Ectodermal cell (in vitro differentiated cells): ENCODE data around the gene TBCA.

Experiments used
- H3K27ac ChIP-seq: 2 replicates; pipeline ENCODE4 v1.7.0; 2013; ENCODE audit warnings: mild to moderate bottlenecking, low read depth, low read length; ENCODE audit not compliant: insufficient read depth, poor library complexity, severe bottlenecking
- H3K27me3 ChIP-seq: 2 replicates; pipeline ENCODE4 v1.7.0; 2013; ENCODE audit warnings: mild to moderate bottlenecking, low read length; ENCODE audit not compliant: insufficient read depth, control insufficient read depth, poor library complexity, severe bottlenecking
- H3K36me3 ChIP-seq: one replicate; pipeline ENCODE4 v1.7.0; 2013; ENCODE audit warnings: low read length; ENCODE audit not compliant: control insufficient read depth, insufficient read depth
- H3K4me1 ChIP-seq: one replicate; pipeline ENCODE4 v1.7.0; 2013; ENCODE audit warnings: low read length; ENCODE audit not compliant: control insufficient read depth, insufficient read depth
- H3K4me3 ChIP-seq: 2 replicates; pipeline ENCODE4 v1.7.0; 2013; ENCODE audit warnings: low read depth, low read length, control low read depth; ENCODE audit not compliant: insufficient read depth
- H3K9me3 ChIP-seq: 2 replicates; pipeline ENCODE4 v1.7.0; 2013; ENCODE audit warnings: mild to moderate bottlenecking, low read length, moderate library complexity; ENCODE audit not compliant: control insufficient read depth
- WGBS, 2 experiments: methylation state at CpG; one replicate each; pipeline ENCODE4 v1.1.7; 2013; ENCODE audit warnings: missing lambda C conversion rate in 2 of 2; 5-methylcytosine and 5-hydroxymethylcytosine counted together

The TBCA gene

DNA sequence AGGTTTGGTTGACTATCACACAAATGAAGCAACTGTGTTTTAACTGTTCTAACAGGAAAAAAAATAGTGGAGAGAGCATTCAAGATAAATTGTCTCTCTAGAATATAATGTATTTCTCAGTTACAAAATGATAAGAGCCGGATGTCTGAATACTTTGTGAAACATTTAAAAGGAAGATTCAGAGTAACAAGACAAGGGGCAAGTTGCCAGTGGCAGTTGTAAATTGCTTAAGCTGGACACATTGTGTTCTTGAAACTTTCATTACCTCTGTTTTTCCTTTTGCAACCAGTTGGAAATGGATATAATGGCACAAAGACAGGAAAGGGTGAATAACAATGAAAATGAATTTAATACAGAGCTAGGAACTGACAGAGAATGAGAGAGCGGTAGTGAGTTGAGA lies 15.2 kb upstream of the TBCA start:
- no peaks in the 10 kb centered on the region for H3K27me3 ChIP-seq
- no peaks in the 10 kb centered on the region for H3K36me3 ChIP-seq
- no peaks in the 10 kb centered on the region for H3K9me3 ChIP-seq
- H3K4me1 ChIP-seq: no peaks in the 10 kb centered on the region
- no peak overlapping the region for H3K27ac ChIP-seq
- no peak overlapping the region for H3K4me3 ChIP-seq
- WGBS, 2 experiments: 88 to 99% methylated on average over 2 of the region's 2 CpGs

DNA sequence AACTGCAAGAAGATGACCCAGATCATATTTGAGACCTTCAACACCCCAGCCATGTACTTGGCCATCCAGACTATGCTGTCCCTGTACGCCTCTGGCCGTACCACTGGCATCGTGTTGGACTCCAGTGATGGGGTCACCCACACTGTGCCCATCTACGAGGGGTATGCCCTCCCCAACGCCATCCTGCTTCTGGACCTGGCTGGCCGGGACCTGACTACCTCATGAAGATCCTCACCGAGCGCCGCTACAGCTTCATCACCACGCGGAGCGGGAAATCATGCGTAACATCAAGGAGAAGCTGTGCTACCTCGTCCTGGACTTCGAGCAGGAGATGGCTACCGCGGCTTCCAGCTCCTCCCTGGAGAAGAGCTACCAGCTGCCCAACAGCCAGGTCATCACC lies 9.1 kb upstream of the TBCA start:
- 96% methylated on average over 17 of the region's 17 CpGs for WGBS, 2 experiments
- no peaks in the 10 kb centered on the region for H3K27me3 ChIP-seq
- no peaks in the 10 kb centered on the region for H3K9me3 ChIP-seq
- H3K4me1 ChIP-seq: no peaks in the 10 kb centered on the region
- H3K27ac ChIP-seq: no peak overlapping the region
- H3K36me3 ChIP-seq: no peaks in the 10 kb centered on the region
- no peak overlapping the region for H3K4me3 ChIP-seq

- no peak overlapping the region for H3K4me3 ChIP-seq
- H3K27me3 ChIP-seq: no peaks in the 10 kb centered on the region
- no peaks in the 10 kb centered on the region for H3K9me3 ChIP-seq
- H3K36me3 ChIP-seq: no peaks in the 10 kb centered on the region
- H3K27ac ChIP-seq: no peak overlapping the region
- 93 to 94% methylated on average over 21 of the region's 21 CpGs for WGBS, 2 experiments
- no peaks in the 10 kb centered on the region for H3K4me1 ChIP-seq
Observed at GRCh38 chr5:77784735-77785134, 8.6 kb upstream of the TBCA start.

DNA sequence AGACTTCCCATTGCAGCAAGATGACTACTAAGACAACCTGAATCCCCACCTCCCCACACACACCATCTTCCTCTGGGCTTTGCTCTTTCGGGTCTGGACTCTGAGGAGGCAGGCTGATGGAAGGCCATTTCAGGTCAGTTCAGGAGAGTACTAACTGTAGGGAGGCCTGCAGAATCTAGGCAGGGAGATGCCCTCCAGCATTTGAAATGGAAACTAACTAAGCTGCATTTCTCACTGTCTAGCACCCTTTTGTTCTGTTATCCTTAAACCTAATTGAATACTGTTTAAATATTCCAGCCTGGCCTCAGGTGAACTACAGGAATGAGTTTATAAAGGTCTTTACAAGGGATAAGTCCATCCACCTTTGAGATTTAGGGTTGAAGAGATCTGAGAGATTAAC lies 4.9 kb upstream of the TBCA start:
- no peak overlapping the region for H3K27ac ChIP-seq
- no peaks in the 10 kb centered on the region for H3K9me3 ChIP-seq
- no peaks in the 10 kb centered on the region for H3K27me3 ChIP-seq
- 81 to 90% methylated on average over 1 of the region's 1 CpG for WGBS, 2 experiments
- H3K4me3 ChIP-seq: no peak overlapping the region
- H3K4me1 ChIP-seq: no peaks in the 10 kb centered on the region
- no peaks in the 10 kb centered on the region for H3K36me3 ChIP-seq

DNA sequence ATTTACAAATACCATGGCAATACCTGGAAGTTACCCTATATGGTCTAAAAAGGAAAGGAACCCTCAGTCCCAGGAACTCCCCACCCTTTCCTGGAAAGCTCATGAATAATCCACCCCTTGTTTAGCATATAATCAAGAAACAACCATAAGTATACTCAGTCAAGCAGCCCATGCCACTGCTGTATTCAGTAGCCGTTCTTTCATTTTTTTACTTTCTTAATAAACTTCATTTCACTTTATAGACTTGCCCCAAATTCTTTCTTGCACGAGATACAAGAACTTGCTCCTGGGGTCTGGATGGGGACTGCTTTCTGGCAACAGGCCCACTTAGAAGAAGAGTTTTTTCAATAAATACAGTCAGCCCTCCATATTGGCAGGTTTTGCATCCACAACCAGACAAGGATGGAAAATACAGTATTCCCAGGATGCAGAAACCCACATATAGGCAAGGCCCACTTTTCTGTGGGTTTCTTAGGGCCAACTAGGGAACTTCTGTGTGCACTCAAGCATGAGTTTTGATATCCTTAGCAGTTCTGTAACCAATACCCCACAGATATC lies 2.8 kb upstream of the TBCA start:
- no peaks in the 10 kb centered on the region for H3K36me3 ChIP-seq
- no peak overlapping the region for H3K27ac ChIP-seq
- WGBS, 2 experiments: 90 to 93% methylated on average over 2 of the region's 2 CpGs
- peaks cover 6% of the 10 kb centered on the region for H3K4me1 ChIP-seq
- no peaks in the 10 kb centered on the region for H3K27me3 ChIP-seq
- H3K4me3 ChIP-seq: no peak overlapping the region
- no peaks in the 10 kb centered on the region for H3K9me3 ChIP-seq

DNA sequence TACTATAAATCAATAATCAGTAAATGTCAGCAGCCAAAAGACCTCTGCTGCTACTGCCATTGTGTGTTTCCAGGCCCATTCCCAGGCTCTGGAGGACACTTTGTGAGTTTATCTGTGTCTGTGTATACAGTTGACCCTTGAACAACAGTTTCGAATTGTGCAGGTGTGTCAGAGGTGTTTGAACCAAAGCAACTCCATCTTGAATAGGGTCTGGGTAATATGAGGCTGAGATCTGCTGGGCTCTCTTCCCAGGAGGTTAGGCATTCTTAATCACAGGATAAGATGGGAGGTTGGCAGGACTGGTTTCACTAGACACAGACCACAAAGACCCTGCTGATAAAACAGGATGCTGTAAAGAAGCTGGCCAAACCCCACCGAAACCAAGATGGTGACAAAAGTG lies 2.3 kb upstream of the TBCA start:
- Histone ChIP-seq H3K36me3 (no peaks in the 10 kb centered on the region), H3K27ac (no peak overlapping the region), H3K27me3 (no peaks in the 10 kb centered on the region), H3K9me3 (no peaks in the 10 kb centered on the region), H3K4me1 (peaks cover 7% of the 10 kb centered on the region), H3K4me3 (no peak overlapping the region)
- 84 to 86% methylated on average over 1 to 2 of the region's 2 CpGs for WGBS, 2 experiments

DNA sequence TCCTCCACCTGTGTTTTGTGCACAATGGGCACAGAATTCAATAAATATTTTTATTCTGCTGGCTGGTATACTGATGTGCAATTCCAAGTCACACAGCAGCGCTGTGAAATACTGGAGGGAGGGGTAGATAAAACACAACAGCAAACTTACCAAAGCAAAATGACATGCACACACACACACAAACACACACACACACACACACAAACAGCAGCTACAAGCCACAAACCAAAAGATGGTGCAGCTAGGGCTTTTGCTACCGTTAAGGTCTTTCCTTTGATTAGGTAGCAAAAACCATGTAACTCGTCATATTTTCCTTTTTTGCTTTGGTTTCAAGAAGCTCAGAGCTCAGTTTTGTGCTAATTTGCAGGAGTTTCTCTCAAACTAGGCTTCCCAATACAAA lies 1.8 kb upstream of the TBCA start:
- whole genome bisulfite sequencing, 2 experiments: 90 to 92% methylated on average over 3 of the region's 3 CpGs
- H3K27ac ChIP-seq: no peak overlapping the region
- H3K27me3 ChIP-seq: no peaks in the 10 kb centered on the region
- no peaks in the 10 kb centered on the region for H3K9me3 ChIP-seq
- H3K4me3 ChIP-seq: no peak overlapping the region
- H3K36me3 ChIP-seq: no peaks in the 10 kb centered on the region
- H3K4me1 ChIP-seq: peaks cover 12% of the 10 kb centered on the region

DNA sequence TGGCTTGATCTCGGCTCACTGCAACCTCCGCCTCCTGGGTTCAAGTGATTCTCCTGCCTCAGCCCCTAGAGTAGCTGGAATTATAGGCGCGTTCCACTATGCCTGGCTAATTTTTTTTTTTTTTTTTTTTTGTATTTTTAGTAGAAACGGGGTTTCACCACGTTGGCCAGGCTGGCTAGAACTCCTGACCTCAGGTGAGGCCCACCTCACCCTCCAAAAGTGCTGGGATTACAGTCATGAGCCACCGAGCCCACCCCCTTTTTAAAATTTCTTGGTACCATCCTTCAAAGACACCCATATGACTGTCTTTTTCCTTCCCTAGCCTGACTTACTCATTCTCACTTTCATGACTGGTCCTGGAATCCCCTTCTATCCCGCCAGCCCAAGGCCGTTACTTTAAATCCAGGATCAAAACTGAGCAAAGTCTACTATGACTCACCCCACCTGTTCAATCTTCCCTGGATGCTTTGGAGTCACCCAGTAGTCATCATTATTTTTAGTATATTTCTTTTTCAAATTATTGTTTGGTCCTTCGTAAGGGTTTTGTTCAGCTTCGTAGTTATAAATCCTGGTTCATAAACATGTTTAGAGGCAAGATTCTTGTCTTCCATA lies 1.2 kb upstream of the TBCA start:
- H3K9me3 ChIP-seq: no peaks in the 10 kb centered on the region
- WGBS, 2 experiments: 90% methylated on average over 8 to 11 of the region's 11 CpGs
- H3K4me1 ChIP-seq: peaks cover 13% of the 10 kb centered on the region
- H3K4me3 ChIP-seq: no peak overlapping the region
- no peaks in the 10 kb centered on the region for H3K36me3 ChIP-seq
- H3K27me3 ChIP-seq: no peaks in the 10 kb centered on the region
- no peak overlapping the region for H3K27ac ChIP-seq

DNA sequence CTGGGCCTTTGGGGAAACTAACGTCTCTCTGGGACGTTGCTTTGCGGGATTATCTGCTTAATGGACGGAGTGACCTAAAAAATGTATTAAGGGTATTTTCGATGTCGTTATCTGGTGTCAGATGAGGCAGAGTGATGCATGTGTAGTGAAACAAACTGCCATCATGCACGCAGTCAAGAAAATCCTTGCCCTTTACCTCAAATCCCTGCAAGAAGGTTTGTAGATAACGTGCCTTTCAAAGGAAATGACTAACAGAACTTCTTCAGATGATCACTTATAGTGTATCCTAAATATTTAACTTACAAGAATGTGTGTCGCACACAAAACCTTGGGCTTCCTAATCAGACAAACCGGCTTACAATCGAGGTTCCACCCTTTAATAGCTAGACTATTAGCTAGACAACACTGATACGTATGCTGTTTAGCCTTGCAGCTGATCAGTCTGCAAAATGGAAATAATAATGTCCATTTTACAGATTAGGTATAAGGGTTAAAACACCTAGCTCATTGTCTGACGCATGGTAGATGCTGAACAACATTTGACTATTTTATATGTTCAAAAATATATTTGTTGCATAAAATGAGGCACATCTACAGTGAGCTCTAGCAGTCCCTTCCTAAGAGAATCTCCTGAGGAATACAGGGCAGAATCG lies 541 bp upstream of the TBCA start:
- Histone ChIP-seq H3K4me3 (peak overlapping the region; percentile 87), H3K27me3 (no peaks in the 10 kb centered on the region), H3K9me3 (no peaks in the 10 kb centered on the region), H3K27ac (no peak overlapping the region), H3K4me1 (peaks cover 13% of the 10 kb centered on the region), H3K36me3 (no peaks in the 10 kb centered on the region)
- WGBS, 2 experiments: 47 to 50% methylated on average over 14 of the region's 14 CpGs

DNA sequence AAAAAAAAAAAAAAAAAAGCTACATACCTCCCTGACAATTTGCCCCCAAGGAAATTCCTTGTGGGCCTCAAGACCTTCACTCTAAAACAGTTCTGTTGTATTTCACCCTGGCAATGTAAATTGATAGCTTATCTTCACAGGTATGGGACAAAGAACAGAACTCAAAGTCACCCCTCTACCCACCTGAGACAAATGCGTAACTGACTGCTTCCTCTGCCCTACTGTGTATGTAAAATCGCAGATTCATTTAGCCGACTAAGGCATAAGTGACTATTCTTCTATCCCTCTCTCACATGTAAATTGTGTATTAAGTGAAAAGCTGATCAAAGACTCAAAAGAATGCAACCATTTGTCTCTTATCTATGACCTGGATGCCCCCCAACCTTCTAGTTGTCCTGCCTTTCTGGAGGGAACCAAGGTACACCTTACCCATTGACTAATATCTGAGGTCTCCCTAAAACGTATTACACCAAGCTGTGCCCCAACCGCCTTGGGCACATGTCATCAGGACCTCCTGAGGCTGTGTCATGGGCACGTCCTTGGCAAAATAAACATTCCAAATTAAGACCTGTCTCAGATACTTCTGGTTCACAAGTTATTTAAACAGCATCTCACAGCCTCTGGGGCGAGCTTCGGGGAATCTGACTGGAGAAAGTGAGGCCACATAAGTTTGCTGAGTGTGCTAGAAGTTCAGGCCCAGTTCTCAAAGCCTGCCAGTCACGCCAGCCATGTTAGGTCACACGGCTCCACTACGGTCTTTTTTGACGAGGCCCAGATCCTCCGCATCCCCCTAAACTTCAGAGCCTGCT lies 954 bp downstream of the TBCA start:
- Histone ChIP-seq H3K36me3 (no peaks in the 10 kb centered on the region), H3K27ac (peak overlapping the region; percentile 77)
- 1 to 3% methylated on average over 12 to 13 of the region's 13 CpGs for WGBS, 2 experiments

More for the DNA sequence above, 954 bp downstream of the TBCA start:
- Histone ChIP-seq H3K27me3 (no peaks in the 10 kb centered on the region), H3K4me3 (peak overlapping the region; percentile 87), H3K4me1 (peaks cover 13% of the 10 kb centered on the region), H3K9me3 (no peaks in the 10 kb centered on the region)
